Measurements from ENCODE around the gene INPP5F. TPM values are rescaled to one million over a fixed set of nuclear protein-coding genes. Genes with fewer than 3 reads are reported as not detected.

INPP5F gene
- total and polyA plus RNA-seq, 10 of the 15 experiments (the other 5 are each of a cell fraction or from before 2014, with no cell fraction given), result 6.0 to 49.3 (median 34.3) TPM

GRCh38 chr10:119775529-119775928 lies 49.7 kb downstream of the INPP5F start:
- Histone ChIP-seq H3K36me3 (ENCODE audit: control insufficient read depth in 2 of 2, insufficient read depth in 2 of 2, low read length in 1 of 2) (no peaks in the 10 kb centered on the region), H3K4me2 (ENCODE audit: control insufficient read depth, insufficient read depth) (no peak overlapping the region), H3K27me3 (replicated peaks in 1 of 2; ENCODE audit: control insufficient read depth in 2 of 2, insufficient read depth in 2 of 2, low read length in 1 of 2) (no peaks in the 10 kb centered on the region), H3K4me3 (no peak overlapping the region), H3K27ac (ENCODE audit: control insufficient read depth, insufficient read depth) (no peak overlapping the region), H3K79me2 (ENCODE audit: control insufficient read depth, insufficient read depth, low read length) (no peaks in the 10 kb centered on the region), H3K9me3 (replicated peaks; ENCODE audit: control insufficient read depth, insufficient read depth, low read length) (no peaks in the 10 kb centered on the region), H3K9ac (ENCODE audit: control insufficient read depth, insufficient read depth, low read length) (no peak overlapping the region), H4K20me1 (ENCODE audit: control insufficient read depth, insufficient read depth) (no peaks in the 10 kb centered on the region), H2AFZ (ENCODE audit: control insufficient read depth, low read depth, low read length) (no peak overlapping the region), H3K4me1 (ENCODE audit: control insufficient read depth, insufficient read depth, low read length) (no peaks in the 10 kb centered on the region)
- RAD21 ChIA-PET (ENCODE audit: unreplicated experiment), result interaction anchor here (1.5 kb wide), 1 partner anchor 38 kb away, joined by 3 read pairs; no protein-coding TSS in a partner anchor
- CTCF ChIA-PET, result no interaction called here
- in situ Hi-C loops (cut with MboI), result no loop called here
- intact Hi-C loops (cut with micrococcal nuclease; ENCODE audit: unreplicated experiment), result no loop called here
- BruUV-seq (replicated peaks), result no TSS peak
- WGBS (ENCODE audit: insufficient coverage, insufficient replicate concordance, low lambda C conversion rate, missing lambda C conversion rate), result 4% methylated on average over 1 of the region's 1 CpG
- FAIRE-seq (no peak), DNase-seq (ENCODE audit: low read depth, low spot score) (no peak), ATAC-seq (peak; percentile 61)
- TF ChIP-seq RUNX3 (IDR thresholded peaks at IDR 0.05; ENCODE audit: low read length) (peak; percentile 24; the same call in 1 of the 2 replicates), JUNB (IDR thresholded peaks at IDR 0.05) (peak; percentile 34; the same call in 1 of the 2 replicates), PBX3 (IDR thresholded peaks at IDR 0.05; ENCODE audit: insufficient replicate concordance, low read depth, low read length) (no peak)
- POLR2A ChIA-PET, result no interaction called here
- SMC1A ChIA-PET (ENCODE audit: uncharacterized antibody, unreplicated experiment), result interaction anchor here (1.0 kb wide), 1 partner anchor 24 kb away, joined by 6 read pairs; no protein-coding TSS in a partner anchor

GRCh38 chr10:119776536-119776935 lies 50.7 kb downstream of the INPP5F start:
- BruUV-seq (replicated peaks), result no TSS peak
- H3K9ac ChIP-seq (ENCODE audit: control insufficient read depth, insufficient read depth, low read length), result no peak overlapping the region
- H3K27ac ChIP-seq (ENCODE audit: control insufficient read depth, insufficient read depth), result no peak overlapping the region
- intact Hi-C loops (cut with micrococcal nuclease; ENCODE audit: unreplicated experiment), result no loop called here
- RAD21 ChIA-PET (ENCODE audit: unreplicated experiment), result interaction anchor here (1.5 kb wide), 1 partner anchor 39 kb away, joined by 3 read pairs; no protein-coding TSS in a partner anchor
- no peaks in the 10 kb centered on the region for H3K36me3 ChIP-seq (ENCODE audit: control insufficient read depth in 2 of 2, insufficient read depth in 2 of 2, low read length in 1 of 2)
- H3K4me3 ChIP-seq, result no peak overlapping the region
- CTCF ChIA-PET, result no interaction called here
- no peak overlapping the region for H2AFZ ChIP-seq (ENCODE audit: control insufficient read depth, low read depth, low read length)
- POLR2A ChIA-PET, result no interaction called here
- no peaks in the 10 kb centered on the region for H3K4me1 ChIP-seq (ENCODE audit: control insufficient read depth, insufficient read depth, low read length)
- ATAC-seq (no peak; the same call in 2 of the 3 replicates), FAIRE-seq (no peak), DNase-seq (ENCODE audit: low read depth, low spot score) (no peak)
- 92% methylated on average over 1 of the region's 1 CpG for WGBS (ENCODE audit: insufficient coverage, insufficient replicate concordance, low lambda C conversion rate, missing lambda C conversion rate)
- SMC1A ChIA-PET (ENCODE audit: uncharacterized antibody, unreplicated experiment), result interaction anchor here (1.0 kb wide), 1 partner anchor 25 kb away, joined by 6 read pairs; no protein-coding TSS in a partner anchor
- no peaks in the 10 kb centered on the region for H3K79me2 ChIP-seq (ENCODE audit: control insufficient read depth, insufficient read depth, low read length)
- H3K27me3 ChIP-seq (replicated peaks in 1 of 2; ENCODE audit: control insufficient read depth in 2 of 2, insufficient read depth in 2 of 2, low read length in 1 of 2), result no peaks in the 10 kb centered on the region
- no peaks in the 10 kb centered on the region for H4K20me1 ChIP-seq (ENCODE audit: control insufficient read depth, insufficient read depth)
- H3K4me2 ChIP-seq (ENCODE audit: control insufficient read depth, insufficient read depth), result no peak overlapping the region
- H3K9me3 ChIP-seq (replicated peaks; ENCODE audit: control insufficient read depth, insufficient read depth, low read length), result no peaks in the 10 kb centered on the region
- in situ Hi-C loops (cut with MboI), result no loop called here
- TF ChIP-seq HCFC1 (IDR thresholded peaks at IDR 0.05; ENCODE audit: low read length) (no peak), HDAC6 (IDR thresholded peaks at IDR 0.05; ENCODE audit: unreplicated experiment) (no peak), SRF (IDR thresholded peaks at IDR 0.05; ENCODE audit: low read depth in 2 of 2, low read length in 2 of 2) (no peak), BMI1 (IDR thresholded peaks at IDR 0.05; ENCODE audit: borderline replicate concordance) (no peak), MEF2A (IDR thresholded peaks at IDR 0.05; ENCODE audit: insufficient read depth, low read depth, low read length) (no peak), RCOR1 (conservative IDR thresholded peaks at IDR 0.05; ENCODE audit: low read depth, low read length) (no peak), CUX1 (IDR thresholded peaks at IDR 0.05; ENCODE audit: insufficient replicate concordance, low read depth, low read length) (no peak), ZNF217 (IDR thresholded peaks at IDR 0.05) (no peak), RAD21 (IDR thresholded peaks at IDR 0.05; ENCODE audit: insufficient read depth, low read depth, low read length) (no peak)
